Osteocyte (in vitro differentiated cells): ENCODE data around the gene ATP8A2. TPM values are rescaled to one million over a fixed set of nuclear protein-coding genes. Genes with fewer than 3 reads are reported as not detected.

Experiments
- DNase-seq: peaks from one replicate; pipeline ENCODE4 v3.0.0; 2021; ENCODE audit warnings: mixed read lengths; ENCODE audit not compliant: unreplicated experiment; ENCODE audit errors: extremely low spot score
- H3K27ac Mint-ChIP-seq: one replicate; pipeline ENCODE4 v1.8.0; 2021; ENCODE audit warnings: mild to moderate bottlenecking, mixed read lengths; ENCODE audit not compliant: unreplicated experiment
- H3K27me3 Mint-ChIP-seq: one replicate; pipeline ENCODE4 v1.8.0; 2021; ENCODE audit warnings: mixed read lengths; ENCODE audit not compliant: unreplicated experiment
- H3K36me3 Mint-ChIP-seq: one replicate; pipeline ENCODE4 v1.8.0; 2021; ENCODE audit warnings: mixed read lengths; ENCODE audit not compliant: unreplicated experiment
- H3K4me1 Mint-ChIP-seq: one replicate; pipeline ENCODE4 v1.8.0; 2021; ENCODE audit warnings: mixed read lengths; ENCODE audit not compliant: unreplicated experiment
- H3K4me3 Mint-ChIP-seq: one replicate; pipeline ENCODE4 v1.8.0; 2021; ENCODE audit warnings: mild to moderate bottlenecking, moderate library complexity, mixed read lengths; ENCODE audit not compliant: unreplicated experiment
- H3K9me3 Mint-ChIP-seq: one replicate; pipeline ENCODE4 v1.8.0; 2021; ENCODE audit warnings: mixed read lengths; ENCODE audit not compliant: unreplicated experiment
- CTCF ChIP-seq: fragments of 200-600 bp; sonication (generic); IDR thresholded peaks from 2 replicates; pipeline ENCODE4 v1.5.0; 2021; ENCODE audit warnings: antibody characterized with exemption, mild to moderate bottlenecking, moderate library complexity
- total RNA-seq: library from RNA; stranded (reverse); gene quantifications from 2 replicates; pipeline ENCODE4 v1.2.1, GENCODE V29; 2021

ATP8A2 gene
- total RNA-seq, 1 donor from 2014 or later = 1.1 TPM

DNA sequence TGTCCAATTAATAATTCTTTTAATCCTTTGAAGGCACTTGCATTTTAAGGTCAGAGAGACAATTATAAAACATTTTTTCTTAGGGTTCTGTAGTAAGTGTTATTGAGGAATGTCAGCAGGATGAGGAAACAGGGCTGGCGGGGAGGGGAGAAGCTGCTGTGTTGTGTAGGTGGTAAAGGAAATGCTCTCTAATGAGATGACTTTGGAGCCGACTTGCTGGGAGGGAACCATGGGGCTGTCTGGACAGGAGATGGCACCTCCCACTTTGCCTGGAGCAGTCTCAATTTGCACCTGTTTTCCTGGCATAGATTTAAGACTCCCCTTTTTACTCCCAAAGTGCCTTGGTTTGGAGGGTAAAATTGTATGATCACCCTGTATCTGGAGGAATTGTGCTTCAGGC, 230.4 kb downstream of the ATP8A2 start:
- DNase-seq = no peak
- Mint-ChIP-seq H3K27me3 (no peaks in the 10 kb centered on the region), H3K9me3 (no peaks in the 10 kb centered on the region), H3K4me3 (no peak overlapping the region), H3K4me1 (no peaks in the 10 kb centered on the region), H3K27ac (no peak overlapping the region), H3K36me3 (no peaks in the 10 kb centered on the region)
- no peak for TF ChIP-seq CTCF

DNA sequence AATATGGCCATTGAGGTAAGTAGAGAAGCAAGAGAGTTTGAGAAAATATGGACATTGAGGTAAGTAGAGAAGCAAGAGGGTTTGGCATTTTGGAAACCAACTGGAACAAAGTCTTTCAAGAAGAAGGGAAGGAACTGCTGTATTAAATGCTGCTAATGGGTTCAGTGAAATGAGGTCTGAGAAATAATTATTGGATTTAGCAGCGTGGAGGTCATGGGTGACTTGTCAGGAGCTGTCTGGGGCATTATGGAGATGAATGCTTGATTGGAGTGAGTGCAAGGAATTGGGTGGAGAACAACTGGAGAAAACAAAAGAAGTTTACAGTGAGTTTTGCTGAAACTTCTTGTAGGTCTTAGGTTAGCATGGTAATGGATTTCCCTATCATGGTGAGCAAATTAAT, 232.3 kb downstream of the ATP8A2 start:
- Mint-ChIP-seq H3K27ac (no peak overlapping the region), H3K36me3 (no peaks in the 10 kb centered on the region), H3K9me3 (no peaks in the 10 kb centered on the region), H3K4me1 (no peaks in the 10 kb centered on the region), H3K4me3 (no peak overlapping the region), H3K27me3 (no peaks in the 10 kb centered on the region)
- DNase-seq = no peak
- TF ChIP-seq CTCF = no peak

- no peak for TF ChIP-seq CTCF
- no peak overlapping the region for H3K27ac Mint-ChIP-seq
Observed at GRCh38 chr13:25607096-25607495, 235.3 kb downstream of the ATP8A2 start.

GRCh38 chr13:25608181-25608580, 236.4 kb downstream of the ATP8A2 start:
- DNase-seq = no peak
- peaks cover 22% of the 10 kb centered on the region for H3K9me3 Mint-ChIP-seq
- no peak overlapping the region for H3K4me3 Mint-ChIP-seq
- H3K4me1 Mint-ChIP-seq = no peaks in the 10 kb centered on the region
- no peak for TF ChIP-seq CTCF
- peaks cover 9% of the 10 kb centered on the region for H3K36me3 Mint-ChIP-seq
- no peak overlapping the region for H3K27ac Mint-ChIP-seq
- no peaks in the 10 kb centered on the region for H3K27me3 Mint-ChIP-seq

More at GRCh38 chr13:25607096-25607495, 235.3 kb downstream of the ATP8A2 start:
- Mint-ChIP-seq H3K36me3 (peaks cover 9% of the 10 kb centered on the region), H3K9me3 (peaks cover 16% of the 10 kb centered on the region), H3K4me3 (no peak overlapping the region), H3K27me3 (no peaks in the 10 kb centered on the region), H3K4me1 (no peaks in the 10 kb centered on the region)
- DNase-seq = no peak

- H3K27me3 Mint-ChIP-seq = no peaks in the 10 kb centered on the region
- no peaks in the 10 kb centered on the region for H3K4me1 Mint-ChIP-seq
- no peak for DNase-seq
- peaks cover 17% of the 10 kb centered on the region for H3K9me3 Mint-ChIP-seq
- H3K36me3 Mint-ChIP-seq = no peaks in the 10 kb centered on the region
- no peak overlapping the region for H3K27ac Mint-ChIP-seq
- no peak for TF ChIP-seq CTCF
- no peak overlapping the region for H3K4me3 Mint-ChIP-seq
Observed at GRCh38 chr13:25616674-25617073, 244.9 kb downstream of the ATP8A2 start.
